Activated CD8-positive, alpha-beta memory T cell treated with anti-CD3 and anti-CD28 coated beads for 24 hours (primary cell): ENCODE data around the gene TREML4.

ENCODE experiments used
- DNase-seq: peaks from one replicate; pipeline ENCODE4 v3.0.0-alpha.2; 2020

Gene TREML4

DNA sequence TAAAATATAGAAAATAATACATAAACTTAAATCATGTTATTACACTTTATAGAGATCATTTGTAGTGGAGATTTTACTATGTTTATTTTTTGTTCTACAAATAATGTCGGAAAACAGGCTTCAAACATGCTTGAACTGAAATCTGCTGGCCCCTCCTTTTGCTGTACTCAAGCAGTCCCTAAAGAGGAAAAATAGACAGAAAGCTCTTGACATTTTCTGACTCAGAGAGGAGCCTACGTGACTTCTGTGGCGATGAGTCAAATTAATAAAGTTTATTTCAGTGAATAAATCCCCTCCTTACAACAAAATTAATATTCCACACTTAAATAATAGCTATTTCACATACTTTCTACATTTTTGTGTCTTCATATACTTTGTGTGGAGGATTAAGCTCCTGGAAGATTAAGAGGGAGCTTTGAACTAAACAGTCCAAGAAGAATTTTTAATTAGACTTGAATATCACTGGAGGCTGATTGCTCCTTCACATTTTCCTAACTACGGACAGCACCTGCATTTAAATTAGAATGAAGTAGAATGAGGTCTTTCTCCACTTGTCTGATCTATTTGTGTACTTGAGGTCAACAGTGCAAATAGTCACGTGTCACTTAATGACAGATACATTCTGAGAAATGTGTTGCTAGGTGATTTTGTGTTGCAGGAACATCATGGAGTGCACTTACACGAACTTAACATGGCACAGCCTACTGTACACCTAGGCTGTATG, 60.0 kb downstream of the TREML4 start:
- DNase-seq = no peak
